NCI-H1105 (cell line): ENCODE data around the gene TMTC3.
"Not testable (repeated sequence)": the region's sequence is repeated elsewhere in the genome, so short reads cannot be mapped to it uniquely, and the experiment has no call there.

Experiments
- DNase-seq: peaks from one replicate; lab custom pipeline; 2025; lab: John Stamatoyannopoulos, UW

Gene TMTC3

DNA sequence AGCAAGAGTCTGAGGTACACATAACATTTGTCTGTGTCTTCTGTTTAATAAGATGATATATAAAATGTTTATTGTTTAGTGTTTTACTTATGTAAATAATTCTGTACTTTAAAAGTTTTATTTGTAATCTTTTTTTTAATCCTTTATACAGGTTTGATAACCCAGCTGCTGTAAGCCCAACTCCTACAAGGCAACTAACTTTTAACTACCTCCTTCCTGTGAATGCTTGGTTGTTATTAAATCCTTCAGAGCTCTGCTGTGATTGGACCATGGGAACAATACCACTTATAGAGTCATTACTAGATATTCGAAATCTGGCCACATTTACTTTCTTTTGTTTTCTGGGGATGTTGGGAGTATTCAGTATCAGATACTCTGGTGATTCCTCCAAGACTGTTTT lies 24.1 kb downstream of the TMTC3 start:
- no peak for DNase-seq

GRCh38 chr12:88167384-88167783 lies 25.3 kb downstream of the TMTC3 start:
- no peak for DNase-seq

DNA sequence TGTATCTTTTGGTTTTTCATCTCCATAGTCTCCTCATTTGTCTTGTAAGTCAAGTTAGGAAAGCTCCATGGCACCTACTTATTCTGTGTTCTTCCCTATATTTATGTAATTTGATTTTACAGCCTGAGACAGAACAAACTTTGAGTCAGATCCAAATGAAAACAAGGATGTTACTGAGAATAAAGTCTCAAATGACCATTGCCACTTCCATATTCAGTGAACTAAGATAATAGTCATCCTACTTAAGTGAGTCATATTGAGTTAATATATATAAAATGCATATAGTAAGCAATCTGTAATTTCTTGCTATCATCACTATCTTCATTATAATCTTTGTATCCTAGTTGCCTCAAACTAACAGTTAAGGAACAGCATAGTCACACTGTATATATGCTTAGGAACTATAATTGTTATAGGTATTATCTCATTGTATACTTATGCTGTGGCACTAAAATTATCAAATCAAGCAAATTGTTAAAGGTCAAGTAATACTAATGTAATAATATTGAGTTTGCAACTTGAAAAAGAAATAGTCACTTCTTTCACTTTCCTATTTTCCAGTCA lies 30.8 kb downstream of the TMTC3 start:
- DNase-seq = no peak

GRCh38 chr12:88175544-88175943 lies 33.4 kb downstream of the TMTC3 start:
- no peak for DNase-seq

DNA sequence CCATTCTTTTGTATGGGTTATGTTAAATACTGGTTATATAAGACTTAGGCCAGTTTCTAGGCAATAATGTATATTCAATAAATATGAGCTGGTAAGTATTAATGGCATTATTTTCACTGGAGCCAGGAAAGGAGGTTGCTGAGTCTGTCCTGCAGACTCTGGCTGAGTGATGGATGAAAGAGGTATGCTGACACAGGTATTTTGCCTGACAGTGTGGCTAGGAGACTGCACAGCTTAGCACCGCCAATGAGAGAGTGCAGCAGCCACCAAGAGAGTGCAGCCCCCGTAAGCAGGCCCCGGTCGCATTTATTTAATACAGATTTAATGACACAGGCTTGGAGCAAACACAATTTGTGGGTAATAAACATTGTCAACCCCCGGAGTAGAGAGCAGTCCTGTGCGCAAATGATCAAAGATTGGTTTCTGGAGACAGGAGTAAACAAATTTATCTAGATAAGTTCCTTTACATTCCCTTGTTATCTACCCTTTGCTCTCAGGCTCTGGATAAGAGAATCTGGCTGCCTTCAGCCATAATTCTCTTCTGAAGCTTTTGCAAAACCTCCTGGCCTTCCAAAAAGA lies 37.4 kb downstream of the TMTC3 start:
- DNase-seq = no peak

DNA sequence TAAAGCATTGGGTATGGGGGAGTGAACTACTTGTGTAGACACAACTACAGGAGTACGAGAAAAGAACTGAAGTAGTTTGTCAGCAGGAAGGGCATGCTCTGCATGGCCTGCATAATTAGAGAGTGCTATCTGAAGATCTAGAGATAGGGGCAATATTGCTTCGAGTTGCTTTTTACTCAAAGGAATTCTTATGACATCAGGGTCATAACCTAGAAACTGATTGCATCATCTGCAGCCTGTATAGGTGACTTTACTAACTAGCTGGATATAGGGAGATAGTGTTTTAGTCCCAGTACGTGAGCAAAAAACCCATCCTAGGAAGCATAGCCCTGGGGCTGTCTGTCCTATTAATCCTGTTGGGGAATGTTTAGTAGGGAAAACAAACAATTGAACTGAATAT lies 39.8 kb downstream of the TMTC3 start:
- DNase-seq = no peak

- no peak for DNase-seq
Observed at GRCh38 chr12:88182416-88182815, 40.3 kb downstream of the TMTC3 start.

- no peak for DNase-seq
Observed at GRCh38 chr12:88184196-88184595, 42.1 kb downstream of the TMTC3 start.

GRCh38 chr12:88185279-88185678 lies 43.2 kb downstream of the TMTC3 start:
- DNase-seq = no peak

DNA sequence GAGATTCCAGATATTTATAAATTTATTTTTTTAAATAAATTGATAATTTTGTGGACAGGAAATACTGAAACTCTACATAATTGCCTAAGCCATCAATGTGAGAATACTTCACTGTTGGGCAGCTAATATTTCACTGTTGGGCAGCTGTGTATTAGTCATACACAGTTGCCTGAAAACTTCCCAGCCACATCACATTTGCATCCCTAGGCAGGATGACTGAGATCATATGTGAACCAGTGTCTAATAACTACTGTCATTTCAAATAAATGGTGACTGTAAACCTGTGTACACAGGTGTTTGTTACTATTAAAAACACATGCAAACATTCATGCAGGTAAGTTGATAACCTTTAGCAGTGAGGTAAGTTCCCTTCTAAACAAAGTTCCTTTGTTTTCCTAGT lies 43.9 kb downstream of the TMTC3 start:
- DNase-seq = no peak

DNA sequence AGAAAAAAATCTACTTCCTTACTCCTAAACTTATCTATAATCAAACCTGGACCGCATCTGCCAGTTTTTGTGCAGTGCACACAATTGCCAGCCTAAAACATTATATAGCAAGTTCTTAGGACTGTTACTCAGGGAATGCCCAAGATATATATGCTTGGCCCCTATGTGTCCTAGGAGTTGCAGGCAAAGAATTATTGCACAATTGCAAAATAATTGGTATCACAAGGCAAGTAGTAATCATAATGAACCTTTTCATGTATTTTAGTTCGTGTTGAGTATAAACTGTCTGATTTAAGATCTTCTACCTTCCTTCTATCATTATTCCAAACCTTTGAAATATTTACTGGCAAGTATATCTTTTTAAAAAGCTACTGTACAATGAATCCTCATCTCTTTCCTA lies 45.5 kb downstream of the TMTC3 start:
- DNase-seq = no peak

- no peak for DNase-seq
Observed at GRCh38 chr12:88188180-88188579, 46.1 kb downstream of the TMTC3 start.

GRCh38 chr12:88192426-88192825 lies 50.3 kb downstream of the TMTC3 start:
- no peak for DNase-seq

DNA sequence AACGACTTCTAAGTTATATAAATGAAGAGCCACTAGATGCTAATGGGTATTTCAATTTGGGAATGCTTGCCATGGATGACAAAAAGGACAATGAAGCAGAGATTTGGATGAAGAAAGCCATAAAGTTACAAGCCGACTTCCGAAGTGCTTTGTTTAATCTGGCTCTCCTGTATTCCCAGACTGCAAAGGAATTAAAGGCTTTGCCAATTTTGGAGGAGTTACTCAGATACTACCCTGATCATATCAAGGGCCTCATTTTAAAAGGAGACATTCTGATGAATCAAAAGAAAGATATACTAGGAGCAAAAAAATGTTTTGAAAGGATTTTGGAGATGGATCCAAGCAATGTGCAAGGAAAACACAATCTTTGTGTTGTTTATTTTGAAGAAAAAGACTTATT lies 52.8 kb downstream of the TMTC3 start:
- no peak for DNase-seq

DNA sequence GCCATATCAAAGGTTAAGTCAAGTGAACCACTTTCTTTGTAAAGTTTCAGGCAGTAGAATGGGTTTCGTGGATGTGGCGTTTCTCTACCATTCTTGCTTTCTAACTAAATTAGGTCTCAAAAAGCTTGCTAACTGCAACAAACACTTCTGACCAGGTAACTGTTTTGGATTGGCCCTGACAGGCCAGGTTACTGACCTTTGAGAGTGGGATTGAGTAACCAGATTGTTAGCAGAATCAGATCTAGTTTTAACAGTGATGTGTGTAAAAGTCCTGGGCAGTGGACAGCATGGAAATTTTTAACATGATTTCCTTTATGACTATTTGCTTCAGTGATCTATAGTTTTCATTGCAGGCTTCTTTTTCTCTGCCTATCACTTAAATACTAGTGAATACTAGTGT lies 57.9 kb downstream of the TMTC3 start:
- no peak for DNase-seq

- no peak for DNase-seq
Observed at GRCh38 chr12:88202500-88202899, 60.4 kb downstream of the TMTC3 start.

GRCh38 chr12:88206601-88207000 lies 64.5 kb downstream of the TMTC3 start:
- no peak for DNase-seq

GRCh38 chr12:88207921-88208620 lies 66.0 kb downstream of the TMTC3 start:
- DNase-seq = no peak

GRCh38 chr12:88208661-88209060 lies 66.6 kb downstream of the TMTC3 start:
- DNase-seq = no peak

DNA sequence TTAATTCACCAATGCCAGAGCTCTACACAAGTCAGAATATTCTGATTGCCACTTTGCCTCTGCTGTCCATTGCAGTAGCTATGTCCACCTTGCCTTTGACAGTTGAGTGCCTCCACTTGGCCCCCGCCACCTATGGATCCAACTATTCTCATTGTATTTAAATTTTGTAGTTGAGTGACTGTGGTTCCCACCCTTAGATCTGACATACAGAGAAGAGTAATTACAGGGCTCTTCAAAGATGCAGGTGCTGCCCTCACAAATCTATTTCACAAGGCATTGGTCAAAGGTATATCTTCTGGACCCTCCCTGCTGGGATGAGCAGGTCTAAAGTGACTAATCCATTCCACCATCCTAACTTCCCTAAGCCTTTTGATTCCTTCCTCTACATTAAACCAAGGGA lies 68.2 kb downstream of the TMTC3 start:
- DNase-seq = not testable (repeated sequence)

GRCh38 chr12:88218293-88218692 lies 76.2 kb downstream of the TMTC3 start:
- DNase-seq = no peak

GRCh38 chr12:88219861-88220260 lies 77.8 kb downstream of the TMTC3 start:
- DNase-seq = no peak

DNA sequence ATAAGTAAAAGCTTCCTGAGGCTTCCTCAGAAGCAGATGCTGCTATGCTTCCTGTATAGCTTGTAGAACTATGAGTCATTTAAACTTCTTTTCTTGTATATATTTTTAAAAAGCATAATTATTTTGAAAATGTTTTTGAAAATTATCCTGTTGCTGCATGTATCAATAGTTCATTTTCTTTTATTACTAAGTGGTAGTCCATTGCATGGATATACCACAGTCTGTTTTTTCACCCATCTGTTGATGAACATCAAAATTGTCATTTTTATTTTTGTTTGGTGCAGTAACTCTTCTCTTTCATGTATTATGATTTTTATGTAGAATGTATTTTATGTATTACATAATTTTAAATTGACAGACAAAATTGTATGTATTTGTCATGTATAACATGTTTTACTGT lies 81.4 kb downstream of the TMTC3 start:
- no peak for DNase-seq

GRCh38 chr12:88225776-88226175 lies 83.7 kb downstream of the TMTC3 start:
- DNase-seq = no peak
